ENCODE measurements around the gene CC2D2A. TPM values are rescaled to one million over a fixed set of nuclear protein-coding genes. Genes with fewer than 3 reads are reported as not detected.

The CC2D2A gene
- total and polyA plus RNA-seq, 10 of the 15 experiments (the other 5 are each of a cell fraction or from before 2014, with no cell fraction given): 0.04 to 1.1 (median 0.26) TPM

DNA sequence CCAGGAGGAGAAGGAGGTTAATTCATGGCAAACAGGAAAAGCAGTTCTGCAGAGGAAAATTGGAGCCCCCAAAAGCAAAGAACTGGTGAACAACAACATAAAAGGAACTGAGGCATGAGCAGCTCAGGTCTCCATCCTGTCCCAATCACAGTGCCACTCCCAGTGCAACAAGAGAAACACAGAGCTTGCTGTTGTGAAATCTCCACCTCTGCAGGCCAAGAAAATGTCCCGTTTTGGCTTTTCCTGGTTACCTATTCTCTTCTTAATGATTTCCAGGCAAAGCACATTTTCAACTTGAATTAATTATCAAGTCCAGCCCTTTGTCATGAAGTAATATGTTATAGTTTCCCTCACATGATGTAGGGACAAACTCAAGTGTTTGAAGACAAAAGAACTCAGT lies 41.1 kb upstream of the CC2D2A start (continued):
- TF ChIP-seq, protein P1, sequence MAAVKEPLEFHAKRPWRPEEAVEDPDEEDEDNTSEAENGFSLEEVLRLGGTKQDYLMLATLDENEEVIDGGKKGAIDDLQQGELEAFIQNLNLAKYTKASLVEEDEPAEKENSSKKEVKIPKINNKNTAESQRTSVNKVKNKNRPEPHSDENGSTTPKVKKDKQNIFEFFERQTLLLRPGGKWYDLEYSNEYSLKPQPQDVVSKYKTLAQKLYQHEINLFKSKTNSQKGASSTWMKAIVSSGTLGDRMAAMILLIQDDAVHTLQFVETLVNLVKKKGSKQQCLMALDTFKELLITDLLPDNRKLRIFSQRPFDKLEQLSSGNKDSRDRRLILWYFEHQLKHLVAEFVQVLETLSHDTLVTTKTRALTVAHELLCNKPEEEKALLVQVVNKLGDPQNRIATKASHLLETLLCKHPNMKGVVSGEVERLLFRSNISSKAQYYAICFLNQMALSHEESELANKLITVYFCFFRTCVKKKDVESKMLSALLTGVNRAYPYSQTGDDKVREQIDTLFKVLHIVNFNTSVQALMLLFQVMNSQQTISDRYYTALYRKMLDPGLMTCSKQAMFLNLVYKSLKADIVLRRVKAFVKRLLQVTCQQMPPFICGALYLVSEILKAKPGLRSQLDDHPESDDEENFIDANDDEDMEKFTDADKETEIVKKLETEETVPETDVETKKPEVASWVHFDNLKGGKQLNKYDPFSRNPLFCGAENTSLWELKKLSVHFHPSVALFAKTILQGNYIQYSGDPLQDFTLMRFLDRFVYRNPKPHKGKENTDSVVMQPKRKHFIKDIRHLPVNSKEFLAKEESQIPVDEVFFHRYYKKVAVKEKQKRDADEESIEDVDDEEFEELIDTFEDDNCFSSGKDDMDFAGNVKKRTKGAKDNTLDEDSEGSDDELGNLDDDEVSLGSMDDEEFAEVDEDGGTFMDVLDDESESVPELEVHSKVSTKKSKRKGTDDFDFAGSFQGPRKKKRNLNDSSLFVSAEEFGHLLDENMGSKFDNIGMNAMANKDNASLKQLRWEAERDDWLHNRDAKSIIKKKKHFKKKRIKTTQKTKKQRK (IDR thresholded peaks at IDR 0.05; ENCODE audit: low read depth, low read length): no peak
- TF ChIP-seq SUPT20H (IDR thresholded peaks at IDR 0.05; ENCODE audit: borderline replicate concordance, control insufficient read depth, low read depth, low read length) (no peak), RB1 (IDR thresholded peaks at IDR 0.05; ENCODE audit: borderline replicate concordance) (no peak)

DNA sequence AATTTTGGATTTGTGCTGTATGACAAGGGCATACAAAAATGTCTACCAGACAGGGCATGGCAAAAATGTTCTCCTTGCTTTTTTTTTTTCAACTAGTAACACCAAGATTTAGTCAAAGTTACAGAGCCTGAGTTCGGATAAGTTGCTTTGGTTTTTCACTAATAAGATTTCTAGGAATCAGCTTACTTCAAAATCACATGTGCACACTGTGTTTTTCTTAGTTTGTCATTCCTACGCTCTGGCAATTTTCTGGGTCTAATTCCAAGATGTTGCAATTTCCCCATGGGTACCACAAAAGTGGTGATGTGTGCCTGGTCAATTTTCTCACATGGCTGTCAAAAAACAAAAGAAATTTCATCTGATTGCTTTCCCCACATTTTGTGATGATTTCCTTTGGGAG lies 35.6 kb upstream of the CC2D2A start:
- RAD21 ChIA-PET (ENCODE audit: unreplicated experiment): no interaction called here
- H3K36me3 ChIP-seq (ENCODE audit: control insufficient read depth in 2 of 2, insufficient read depth in 2 of 2, low read length in 1 of 2): no peaks in the 10 kb centered on the region
- no peaks in the 10 kb centered on the region for H4K20me1 ChIP-seq (ENCODE audit: control insufficient read depth, insufficient read depth)
- in situ Hi-C loops (cut with MboI): no loop called here
- ATAC-seq (no peak), FAIRE-seq (no peak), DNase-seq (ENCODE audit: low read depth, low spot score) (no peak)
- H3K4me3 ChIP-seq: no peak overlapping the region
- CTCF ChIA-PET: no interaction called here
- no peaks in the 10 kb centered on the region for H3K9me3 ChIP-seq (replicated peaks; ENCODE audit: control insufficient read depth, insufficient read depth, low read length)
- intact Hi-C loops (cut with micrococcal nuclease; ENCODE audit: unreplicated experiment): no loop called here
- H2AFZ ChIP-seq (ENCODE audit: control insufficient read depth, low read depth, low read length): no peak overlapping the region
- BruUV-seq (replicated peaks): no TSS peak
- H3K4me1 ChIP-seq (ENCODE audit: control insufficient read depth, insufficient read depth, low read length): no peaks in the 10 kb centered on the region
- H3K27ac ChIP-seq (ENCODE audit: control insufficient read depth, insufficient read depth): no peak overlapping the region
- POLR2A ChIA-PET: no interaction called here
- H3K4me2 ChIP-seq (ENCODE audit: control insufficient read depth, insufficient read depth): no peak overlapping the region
- H3K9ac ChIP-seq (ENCODE audit: control insufficient read depth, insufficient read depth, low read length): no peak overlapping the region
- no peaks in the 10 kb centered on the region for H3K27me3 ChIP-seq (replicated peaks in 1 of 2; ENCODE audit: control insufficient read depth in 2 of 2, insufficient read depth in 2 of 2, low read length in 1 of 2)
- H3K79me2 ChIP-seq (ENCODE audit: control insufficient read depth, insufficient read depth, low read length): no peaks in the 10 kb centered on the region
- SMC1A ChIA-PET (ENCODE audit: uncharacterized antibody, unreplicated experiment): no interaction called here
- WGBS (ENCODE audit: insufficient coverage, insufficient replicate concordance, low lambda C conversion rate, missing lambda C conversion rate): 0% methylated on average over 2 of the region's 2 CpGs
- TF ChIP-seq FOS (IDR thresholded peaks at IDR 0.05; ENCODE audit: borderline replicate concordance, extremely low read depth, insufficient read length): no peak
- TF ChIP-seq, protein P2, sequence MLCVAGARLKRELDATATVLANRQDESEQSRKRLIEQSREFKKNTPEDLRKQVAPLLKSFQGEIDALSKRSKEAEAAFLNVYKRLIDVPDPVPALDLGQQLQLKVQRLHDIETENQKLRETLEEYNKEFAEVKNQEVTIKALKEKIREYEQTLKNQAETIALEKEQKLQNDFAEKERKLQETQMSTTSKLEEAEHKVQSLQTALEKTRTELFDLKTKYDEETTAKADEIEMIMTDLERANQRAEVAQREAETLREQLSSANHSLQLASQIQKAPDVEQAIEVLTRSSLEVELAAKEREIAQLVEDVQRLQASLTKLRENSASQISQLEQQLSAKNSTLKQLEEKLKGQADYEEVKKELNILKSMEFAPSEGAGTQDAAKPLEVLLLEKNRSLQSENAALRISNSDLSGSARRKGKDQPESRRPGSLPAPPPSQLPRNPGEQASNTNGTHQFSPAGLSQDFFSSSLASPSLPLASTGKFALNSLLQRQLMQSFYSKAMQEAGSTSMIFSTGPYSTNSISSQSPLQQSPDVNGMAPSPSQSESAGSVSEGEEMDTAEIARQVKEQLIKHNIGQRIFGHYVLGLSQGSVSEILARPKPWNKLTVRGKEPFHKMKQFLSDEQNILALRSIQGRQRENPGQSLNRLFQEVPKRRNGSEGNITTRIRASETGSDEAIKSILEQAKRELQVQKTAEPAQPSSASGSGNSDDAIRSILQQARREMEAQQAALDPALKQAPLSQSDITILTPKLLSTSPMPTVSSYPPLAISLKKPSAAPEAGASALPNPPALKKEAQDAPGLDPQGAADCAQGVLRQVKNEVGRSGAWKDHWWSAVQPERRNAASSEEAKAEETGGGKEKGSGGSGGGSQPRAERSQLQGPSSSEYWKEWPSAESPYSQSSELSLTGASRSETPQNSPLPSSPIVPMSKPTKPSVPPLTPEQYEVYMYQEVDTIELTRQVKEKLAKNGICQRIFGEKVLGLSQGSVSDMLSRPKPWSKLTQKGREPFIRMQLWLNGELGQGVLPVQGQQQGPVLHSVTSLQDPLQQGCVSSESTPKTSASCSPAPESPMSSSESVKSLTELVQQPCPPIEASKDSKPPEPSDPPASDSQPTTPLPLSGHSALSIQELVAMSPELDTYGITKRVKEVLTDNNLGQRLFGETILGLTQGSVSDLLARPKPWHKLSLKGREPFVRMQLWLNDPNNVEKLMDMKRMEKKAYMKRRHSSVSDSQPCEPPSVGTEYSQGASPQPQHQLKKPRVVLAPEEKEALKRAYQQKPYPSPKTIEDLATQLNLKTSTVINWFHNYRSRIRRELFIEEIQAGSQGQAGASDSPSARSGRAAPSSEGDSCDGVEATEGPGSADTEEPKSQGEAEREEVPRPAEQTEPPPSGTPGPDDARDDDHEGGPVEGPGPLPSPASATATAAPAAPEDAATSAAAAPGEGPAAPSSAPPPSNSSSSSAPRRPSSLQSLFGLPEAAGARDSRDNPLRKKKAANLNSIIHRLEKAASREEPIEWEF (IDR thresholded peaks at IDR 0.05; ENCODE audit: insufficient replicate concordance, low read depth, low read length): no peak
- TF ChIP-seq, protein P3, sequence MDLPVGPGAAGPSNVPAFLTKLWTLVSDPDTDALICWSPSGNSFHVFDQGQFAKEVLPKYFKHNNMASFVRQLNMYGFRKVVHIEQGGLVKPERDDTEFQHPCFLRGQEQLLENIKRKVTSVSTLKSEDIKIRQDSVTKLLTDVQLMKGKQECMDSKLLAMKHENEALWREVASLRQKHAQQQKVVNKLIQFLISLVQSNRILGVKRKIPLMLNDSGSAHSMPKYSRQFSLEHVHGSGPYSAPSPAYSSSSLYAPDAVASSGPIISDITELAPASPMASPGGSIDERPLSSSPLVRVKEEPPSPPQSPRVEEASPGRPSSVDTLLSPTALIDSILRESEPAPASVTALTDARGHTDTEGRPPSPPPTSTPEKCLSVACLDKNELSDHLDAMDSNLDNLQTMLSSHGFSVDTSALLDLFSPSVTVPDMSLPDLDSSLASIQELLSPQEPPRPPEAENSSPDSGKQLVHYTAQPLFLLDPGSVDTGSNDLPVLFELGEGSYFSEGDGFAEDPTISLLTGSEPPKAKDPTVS (IDR thresholded peaks at IDR 0.05; ENCODE audit: low read depth, low read length): no peak
- no peak for TF ChIP-seq EGR1 (IDR thresholded peaks at IDR 0.05; ENCODE audit: borderline replicate concordance in 1 of 2, low read depth in 2 of 2, low read length in 2 of 2)
- TF ChIP-seq, protein P4, sequence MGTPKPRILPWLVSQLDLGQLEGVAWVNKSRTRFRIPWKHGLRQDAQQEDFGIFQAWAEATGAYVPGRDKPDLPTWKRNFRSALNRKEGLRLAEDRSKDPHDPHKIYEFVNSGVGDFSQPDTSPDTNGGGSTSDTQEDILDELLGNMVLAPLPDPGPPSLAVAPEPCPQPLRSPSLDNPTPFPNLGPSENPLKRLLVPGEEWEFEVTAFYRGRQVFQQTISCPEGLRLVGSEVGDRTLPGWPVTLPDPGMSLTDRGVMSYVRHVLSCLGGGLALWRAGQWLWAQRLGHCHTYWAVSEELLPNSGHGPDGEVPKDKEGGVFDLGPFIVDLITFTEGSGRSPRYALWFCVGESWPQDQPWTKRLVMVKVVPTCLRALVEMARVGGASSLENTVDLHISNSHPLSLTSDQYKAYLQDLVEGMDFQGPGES (IDR thresholded peaks at IDR 0.05): no peak
- no peak for TF ChIP-seq CBX5 (IDR thresholded peaks at IDR 0.05; ENCODE audit: low read depth)
- TF ChIP-seq TAF1 (IDR thresholded peaks at IDR 0.05; ENCODE audit: borderline replicate concordance, low read depth, low read length): no peak
- TF ChIP-seq FOXK2 (IDR thresholded peaks at IDR 0.05): no peak
- TF ChIP-seq CREB1 (IDR thresholded peaks at IDR 0.05; ENCODE audit: low read depth): no peak

Measured in GM12878 (cell line).